ENCODE measurements around the gene TSPAN13. TPM values are rescaled to one million over a fixed set of nuclear protein-coding genes. Genes with fewer than 3 reads are reported as not detected.

Gene TSPAN13
- total RNA-seq, 1 experiment from 2014 or later: 80.8 TPM

DNA sequence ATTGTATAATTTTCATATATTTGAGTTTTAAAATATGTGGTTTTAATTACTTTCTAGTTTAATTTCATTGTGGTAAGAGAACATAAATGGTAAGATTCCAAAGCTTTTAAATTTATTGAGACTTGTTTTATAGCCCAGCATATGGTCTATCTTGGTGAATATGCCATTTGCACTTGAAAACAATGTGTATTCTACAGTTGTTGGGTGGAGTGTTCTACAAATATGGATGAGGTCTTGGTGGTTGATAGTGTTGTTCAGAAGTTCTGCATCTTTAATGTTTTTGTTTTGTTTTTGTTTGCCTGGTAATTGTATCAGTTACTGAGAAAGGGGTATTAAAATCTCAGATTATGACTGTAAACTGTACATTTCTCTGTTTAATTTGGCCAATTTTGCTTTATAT, 37.6 kb upstream of the TSPAN13 start:
- H3K9me3 ChIP-seq (ENCODE audit: control insufficient read depth, insufficient read depth, low read depth, low read length): no peaks in the 10 kb centered on the region
- no peaks in the 10 kb centered on the region for H3K36me3 ChIP-seq (ENCODE audit: control insufficient read depth, insufficient read depth, low read length)
- BruUV-seq (replicated peaks): no TSS peak
- ChIA-PET CTCF (no interaction called here), POLR2A (no interaction called here)
- H3K27me3 ChIP-seq (ENCODE audit: control insufficient read depth, insufficient read depth, low read length): no peaks in the 10 kb centered on the region
- DNase-seq (ENCODE audit: low read depth, low spot score) (no peak), ATAC-seq (no peak)
- H3K4me3 ChIP-seq (ENCODE audit: low read depth in 2 of 2, low read length in 2 of 2): no peak overlapping the region
- H3K27ac ChIP-seq (ENCODE audit: low read length): no peak overlapping the region
- TF ChIP-seq SIN3A (IDR thresholded peaks at IDR 0.05; ENCODE audit: borderline replicate concordance, insufficient read depth, low read depth, low read length) (no peak), TCF7L2 (IDR thresholded peaks at IDR 0.05; ENCODE audit: low read depth, low read length) (no peak), POLR2AphosphoS5 (IDR thresholded peaks at IDR 0.05; ENCODE audit: low read depth, low read length) (no peak)
- TF ChIP-seq, protein P1, sequence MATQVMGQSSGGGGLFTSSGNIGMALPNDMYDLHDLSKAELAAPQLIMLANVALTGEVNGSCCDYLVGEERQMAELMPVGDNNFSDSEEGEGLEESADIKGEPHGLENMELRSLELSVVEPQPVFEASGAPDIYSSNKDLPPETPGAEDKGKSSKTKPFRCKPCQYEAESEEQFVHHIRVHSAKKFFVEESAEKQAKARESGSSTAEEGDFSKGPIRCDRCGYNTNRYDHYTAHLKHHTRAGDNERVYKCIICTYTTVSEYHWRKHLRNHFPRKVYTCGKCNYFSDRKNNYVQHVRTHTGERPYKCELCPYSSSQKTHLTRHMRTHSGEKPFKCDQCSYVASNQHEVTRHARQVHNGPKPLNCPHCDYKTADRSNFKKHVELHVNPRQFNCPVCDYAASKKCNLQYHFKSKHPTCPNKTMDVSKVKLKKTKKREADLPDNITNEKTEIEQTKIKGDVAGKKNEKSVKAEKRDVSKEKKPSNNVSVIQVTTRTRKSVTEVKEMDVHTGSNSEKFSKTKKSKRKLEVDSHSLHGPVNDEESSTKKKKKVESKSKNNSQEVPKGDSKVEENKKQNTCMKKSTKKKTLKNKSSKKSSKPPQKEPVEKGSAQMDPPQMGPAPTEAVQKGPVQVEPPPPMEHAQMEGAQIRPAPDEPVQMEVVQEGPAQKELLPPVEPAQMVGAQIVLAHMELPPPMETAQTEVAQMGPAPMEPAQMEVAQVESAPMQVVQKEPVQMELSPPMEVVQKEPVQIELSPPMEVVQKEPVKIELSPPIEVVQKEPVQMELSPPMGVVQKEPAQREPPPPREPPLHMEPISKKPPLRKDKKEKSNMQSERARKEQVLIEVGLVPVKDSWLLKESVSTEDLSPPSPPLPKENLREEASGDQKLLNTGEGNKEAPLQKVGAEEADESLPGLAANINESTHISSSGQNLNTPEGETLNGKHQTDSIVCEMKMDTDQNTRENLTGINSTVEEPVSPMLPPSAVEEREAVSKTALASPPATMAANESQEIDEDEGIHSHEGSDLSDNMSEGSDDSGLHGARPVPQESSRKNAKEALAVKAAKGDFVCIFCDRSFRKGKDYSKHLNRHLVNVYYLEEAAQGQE (IDR thresholded peaks at IDR 0.05; ENCODE audit: insufficient read depth in 1 of 2, low read depth in 2 of 2, low read length in 1 of 2): no peak
- TF ChIP-seq, protein P2, sequence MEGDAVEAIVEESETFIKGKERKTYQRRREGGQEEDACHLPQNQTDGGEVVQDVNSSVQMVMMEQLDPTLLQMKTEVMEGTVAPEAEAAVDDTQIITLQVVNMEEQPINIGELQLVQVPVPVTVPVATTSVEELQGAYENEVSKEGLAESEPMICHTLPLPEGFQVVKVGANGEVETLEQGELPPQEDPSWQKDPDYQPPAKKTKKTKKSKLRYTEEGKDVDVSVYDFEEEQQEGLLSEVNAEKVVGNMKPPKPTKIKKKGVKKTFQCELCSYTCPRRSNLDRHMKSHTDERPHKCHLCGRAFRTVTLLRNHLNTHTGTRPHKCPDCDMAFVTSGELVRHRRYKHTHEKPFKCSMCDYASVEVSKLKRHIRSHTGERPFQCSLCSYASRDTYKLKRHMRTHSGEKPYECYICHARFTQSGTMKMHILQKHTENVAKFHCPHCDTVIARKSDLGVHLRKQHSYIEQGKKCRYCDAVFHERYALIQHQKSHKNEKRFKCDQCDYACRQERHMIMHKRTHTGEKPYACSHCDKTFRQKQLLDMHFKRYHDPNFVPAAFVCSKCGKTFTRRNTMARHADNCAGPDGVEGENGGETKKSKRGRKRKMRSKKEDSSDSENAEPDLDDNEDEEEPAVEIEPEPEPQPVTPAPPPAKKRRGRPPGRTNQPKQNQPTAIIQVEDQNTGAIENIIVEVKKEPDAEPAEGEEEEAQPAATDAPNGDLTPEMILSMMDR (IDR thresholded peaks at IDR 0.05): no peak
- H3K4me1 ChIP-seq (ENCODE audit: control insufficient read depth, insufficient read depth, low read length): no peaks in the 10 kb centered on the region
- in situ Hi-C loops (cut with HindIII; ENCODE audit: low pct_unique_long_range_greater_than_20kb, low sequenced_read_pairs): no loop called here
- intact Hi-C loops (cut with micrococcal nuclease; ENCODE audit: unreplicated experiment): no loop called here

DNA sequence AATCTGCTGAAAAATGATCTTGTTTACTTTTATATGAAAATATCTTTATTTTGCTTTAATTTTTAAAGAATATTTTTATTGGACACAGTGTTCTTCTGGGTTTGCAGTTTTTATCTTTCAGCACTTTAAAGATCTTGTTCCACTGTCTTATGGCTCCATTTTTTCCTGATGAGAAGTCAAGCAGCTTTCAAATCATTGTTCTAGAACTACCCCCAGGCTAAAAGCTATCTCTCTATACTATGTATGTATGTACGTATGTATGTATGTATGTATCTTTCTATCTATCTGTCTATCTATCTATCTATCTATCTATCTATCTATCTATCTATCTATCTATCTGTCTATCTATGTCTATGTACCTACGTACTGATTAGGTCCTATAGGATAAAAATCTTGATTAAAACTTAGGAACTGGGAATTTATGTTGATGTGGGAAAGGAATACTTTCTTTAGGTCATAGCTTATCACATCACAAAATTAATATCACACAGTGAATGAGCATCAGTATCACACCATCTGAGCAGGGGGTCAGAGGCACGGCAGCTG, 35.4 kb upstream of the TSPAN13 start:
- H3K27ac ChIP-seq (ENCODE audit: low read length): no peak overlapping the region
- ChIA-PET POLR2A (interaction anchor here (0.6 kb wide), 1 partner anchor 886 kb away, joined by 3 read pairs; no protein-coding TSS in a partner anchor), CTCF (no interaction called here)

More for the DNA sequence above, 35.4 kb upstream of the TSPAN13 start:
- TF ChIP-seq SIN3A (IDR thresholded peaks at IDR 0.05; ENCODE audit: borderline replicate concordance, insufficient read depth, low read depth, low read length) (no peak), POLR2AphosphoS5 (IDR thresholded peaks at IDR 0.05; ENCODE audit: low read depth, low read length) (no peak), TCF7L2 (IDR thresholded peaks at IDR 0.05; ENCODE audit: low read depth, low read length) (no peak)
- TF ChIP-seq, protein P2 (IDR thresholded peaks at IDR 0.05): no peak
- H3K27me3 ChIP-seq (ENCODE audit: control insufficient read depth, insufficient read depth, low read length): no peaks in the 10 kb centered on the region
- BruUV-seq (replicated peaks): no TSS peak
- DNase-seq (ENCODE audit: low read depth, low spot score) (no peak), ATAC-seq (no peak)
- no peaks in the 10 kb centered on the region for H3K36me3 ChIP-seq (ENCODE audit: control insufficient read depth, insufficient read depth, low read length)
- no peaks in the 10 kb centered on the region for H3K9me3 ChIP-seq (ENCODE audit: control insufficient read depth, insufficient read depth, low read depth, low read length)
- intact Hi-C loops (cut with micrococcal nuclease; ENCODE audit: unreplicated experiment) (no loop called here), in situ Hi-C loops (cut with HindIII; ENCODE audit: low pct_unique_long_range_greater_than_20kb, low sequenced_read_pairs) (no loop called here)
- H3K4me3 ChIP-seq (ENCODE audit: low read depth in 2 of 2, low read length in 2 of 2): no peak overlapping the region
- H3K4me1 ChIP-seq (ENCODE audit: control insufficient read depth, insufficient read depth, low read length): no peaks in the 10 kb centered on the region
